GM20000 (cell line): ENCODE measurements around the gene STX3.

Experiments
- DNase-seq: peaks from one replicate; pipeline ENCODE4 v3.0.0; 2012; ENCODE audit warnings: low spot score
- TF ChIP-seq, protein P1 (sequence below): IDR thresholded peaks from 2 replicates; pipeline ENCODE4 v1.5.1; 2012; ENCODE audit warnings: mild to moderate bottlenecking, control low read depth; ENCODE audit errors: extremely low read depth, missing control alignments

The STX3 gene

DNA sequence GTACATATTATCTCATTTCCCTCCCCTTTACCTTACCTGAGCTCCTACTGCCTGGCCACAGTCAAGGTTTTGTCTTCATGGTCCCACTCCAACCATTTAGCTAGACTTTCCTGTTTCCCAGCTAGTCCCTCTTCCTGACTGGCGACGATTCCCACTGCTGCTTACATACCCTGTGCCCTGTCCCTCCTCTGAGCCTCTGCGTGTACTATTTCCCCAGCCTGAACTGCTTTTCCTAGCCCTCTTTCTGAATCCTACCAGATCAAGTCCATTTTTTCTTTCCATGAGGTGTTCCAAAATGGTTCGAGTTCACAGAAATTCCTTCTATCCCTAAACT, 32.0 kb downstream of the STX3 start:
- no peak for DNase-seq
- TF ChIP-seq, protein P1, sequence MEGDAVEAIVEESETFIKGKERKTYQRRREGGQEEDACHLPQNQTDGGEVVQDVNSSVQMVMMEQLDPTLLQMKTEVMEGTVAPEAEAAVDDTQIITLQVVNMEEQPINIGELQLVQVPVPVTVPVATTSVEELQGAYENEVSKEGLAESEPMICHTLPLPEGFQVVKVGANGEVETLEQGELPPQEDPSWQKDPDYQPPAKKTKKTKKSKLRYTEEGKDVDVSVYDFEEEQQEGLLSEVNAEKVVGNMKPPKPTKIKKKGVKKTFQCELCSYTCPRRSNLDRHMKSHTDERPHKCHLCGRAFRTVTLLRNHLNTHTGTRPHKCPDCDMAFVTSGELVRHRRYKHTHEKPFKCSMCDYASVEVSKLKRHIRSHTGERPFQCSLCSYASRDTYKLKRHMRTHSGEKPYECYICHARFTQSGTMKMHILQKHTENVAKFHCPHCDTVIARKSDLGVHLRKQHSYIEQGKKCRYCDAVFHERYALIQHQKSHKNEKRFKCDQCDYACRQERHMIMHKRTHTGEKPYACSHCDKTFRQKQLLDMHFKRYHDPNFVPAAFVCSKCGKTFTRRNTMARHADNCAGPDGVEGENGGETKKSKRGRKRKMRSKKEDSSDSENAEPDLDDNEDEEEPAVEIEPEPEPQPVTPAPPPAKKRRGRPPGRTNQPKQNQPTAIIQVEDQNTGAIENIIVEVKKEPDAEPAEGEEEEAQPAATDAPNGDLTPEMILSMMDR, result no peak

DNA sequence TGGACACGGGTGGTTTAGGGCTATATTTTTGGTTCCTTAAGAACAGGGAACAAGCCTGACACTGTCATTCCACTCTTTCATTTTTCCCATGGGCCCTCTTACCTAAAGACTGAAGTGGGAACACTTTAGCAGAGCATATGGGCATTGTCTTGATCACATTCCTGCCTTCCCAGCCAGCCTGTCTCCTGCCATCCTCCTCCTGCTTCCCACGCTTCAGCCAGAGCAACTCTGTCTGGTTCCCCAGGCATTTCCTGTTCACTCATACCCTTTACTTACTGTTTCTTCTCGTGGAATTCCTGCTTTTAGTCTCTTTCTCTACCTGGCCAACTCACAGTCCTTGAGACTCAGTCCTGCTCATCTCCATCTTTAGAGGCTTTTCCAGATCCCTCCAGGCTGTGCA, 32.6 kb downstream of the STX3 start:
- no peak for DNase-seq
- TF ChIP-seq, protein P1, result no peak

DNA sequence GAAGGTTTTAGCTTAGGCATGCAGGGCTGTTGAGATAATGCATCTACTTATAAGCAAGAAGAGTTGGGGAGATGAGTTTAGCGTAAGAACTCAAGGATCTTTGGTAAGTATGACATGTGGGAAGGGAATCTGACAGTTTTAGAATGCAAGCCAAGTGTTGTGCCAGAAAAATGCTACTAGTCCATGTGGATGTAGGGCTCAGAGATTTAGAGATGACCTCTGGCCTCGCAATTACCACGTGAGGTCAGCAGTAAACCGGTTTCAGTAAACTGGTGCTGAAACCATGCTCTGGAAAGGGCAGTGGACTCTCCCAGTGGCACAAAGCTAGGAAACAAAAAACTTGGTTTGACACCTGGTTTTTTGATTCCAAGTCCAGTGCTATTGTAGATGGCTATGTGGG, 36.5 kb downstream of the STX3 start:
- TF ChIP-seq, protein P1, result no peak
- DNase-seq, result no peak

DNA sequence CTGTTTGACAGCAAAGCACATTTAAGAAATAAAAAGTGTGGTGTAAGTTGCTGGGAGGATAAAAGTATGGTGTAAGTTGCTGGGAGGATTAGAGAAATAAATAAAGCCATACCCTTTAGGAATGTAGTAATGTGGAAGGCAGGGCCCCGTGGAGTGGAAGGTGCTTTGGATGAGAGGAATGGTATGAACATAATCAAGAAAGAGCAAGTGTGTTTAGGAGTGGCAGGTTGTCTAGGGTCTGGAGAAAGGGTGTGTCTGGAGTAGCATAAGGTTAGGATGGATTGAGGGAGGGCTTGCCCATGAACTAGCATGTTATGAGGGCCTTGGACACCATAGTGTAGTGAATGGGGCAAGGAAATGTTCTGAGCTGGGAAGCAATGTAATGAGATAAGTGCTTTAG, 37.3 kb downstream of the STX3 start:
- TF ChIP-seq, protein P1, result no peak
- no peak for DNase-seq

DNA sequence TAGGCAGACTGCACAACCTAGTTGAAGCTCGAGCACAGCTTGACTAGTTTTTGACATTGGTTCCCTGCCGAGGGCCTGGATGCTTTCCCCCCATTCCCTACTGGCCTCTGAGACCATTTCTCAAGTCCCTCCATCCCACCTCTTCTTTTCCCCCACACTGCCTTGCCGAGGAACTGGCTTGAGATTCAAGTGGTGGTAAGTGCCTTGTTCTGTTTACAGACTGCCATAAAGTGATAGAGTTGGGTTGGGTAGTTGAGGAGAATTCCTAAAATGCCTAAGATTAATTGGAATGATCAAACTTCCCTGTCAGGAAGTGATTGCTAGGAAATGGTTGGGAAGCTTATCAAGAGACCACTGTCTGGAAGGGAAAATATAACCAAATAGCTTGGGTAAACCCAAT, 39.2 kb downstream of the STX3 start:
- no peak for DNase-seq
- TF ChIP-seq, protein P1, result no peak

DNA sequence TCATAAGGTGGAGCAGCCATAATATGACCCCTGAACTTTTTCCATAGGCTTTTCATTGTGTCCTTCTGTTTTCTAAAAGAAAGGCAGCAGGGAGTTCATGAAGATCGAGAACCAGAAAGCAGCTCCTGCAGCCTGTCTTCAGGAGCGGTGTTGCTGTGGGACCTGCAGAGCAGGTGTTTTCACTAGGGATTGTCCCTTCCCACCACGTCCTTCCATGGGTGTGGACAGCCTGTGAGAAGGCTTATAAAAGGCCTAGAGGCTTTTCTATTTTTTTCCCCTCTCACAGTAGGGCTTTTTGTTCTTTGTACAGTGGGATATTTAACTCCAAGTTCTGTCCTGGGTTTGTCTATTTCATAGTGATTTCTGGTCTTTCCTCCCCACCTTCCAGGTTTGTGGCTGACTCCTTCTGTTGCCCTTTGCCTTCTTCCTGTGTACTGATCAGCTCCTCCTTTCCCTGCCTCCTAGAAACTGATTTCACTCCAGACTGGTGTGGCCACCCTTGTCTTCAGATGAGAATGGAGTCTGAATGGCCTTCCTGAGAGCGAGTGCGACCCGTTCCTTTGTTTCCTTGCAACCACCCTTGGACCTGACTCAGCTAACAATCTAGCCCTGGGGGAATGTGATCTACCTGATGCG, 45.3 kb downstream of the STX3 start:
- TF ChIP-seq, protein P1, result no peak
- DNase-seq, result no peak

DNA sequence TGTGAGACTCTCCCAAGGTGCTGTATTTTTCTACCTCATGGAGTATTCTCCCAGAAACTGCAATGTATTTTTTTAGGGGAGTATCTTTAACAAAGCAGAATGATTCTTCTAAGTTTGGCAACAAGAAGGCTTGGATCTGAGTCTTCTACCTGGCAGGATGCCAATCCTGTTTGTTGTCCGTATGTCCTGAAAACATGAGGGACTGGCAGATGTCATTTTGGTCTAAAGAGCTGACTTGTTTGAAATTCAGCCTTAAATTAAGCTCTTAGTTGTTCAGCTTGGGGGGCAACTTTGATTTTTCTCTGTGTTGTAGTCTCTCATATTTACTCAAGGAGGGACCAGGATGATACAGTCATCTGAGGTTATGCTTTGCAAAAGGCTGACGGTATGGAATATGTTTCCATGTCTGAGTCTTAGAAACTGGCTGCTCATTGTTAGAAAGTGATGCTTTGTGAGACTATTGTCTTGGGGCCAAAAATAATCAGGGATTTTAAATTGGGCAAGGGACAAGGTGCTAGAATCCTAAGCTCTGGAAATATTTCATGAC, 46.1 kb downstream of the STX3 start:
- no peak for DNase-seq
- TF ChIP-seq, protein P1, result no peak
